HG03196 (cell line): ENCODE data around the gene ZNF274.
"Not testable (repeated sequence)": the region's sequence is repeated elsewhere in the genome, so short reads cannot be mapped to it uniquely, and the experiment has no call there.

Experiments used
- ATAC-seq: cut with Tn5 transposase; IDR thresholded peaks from one replicate; pipeline ENCODE4 v1.9.1; 2021; ENCODE audit not compliant: unreplicated experiment

The ZNF274 gene

DNA sequence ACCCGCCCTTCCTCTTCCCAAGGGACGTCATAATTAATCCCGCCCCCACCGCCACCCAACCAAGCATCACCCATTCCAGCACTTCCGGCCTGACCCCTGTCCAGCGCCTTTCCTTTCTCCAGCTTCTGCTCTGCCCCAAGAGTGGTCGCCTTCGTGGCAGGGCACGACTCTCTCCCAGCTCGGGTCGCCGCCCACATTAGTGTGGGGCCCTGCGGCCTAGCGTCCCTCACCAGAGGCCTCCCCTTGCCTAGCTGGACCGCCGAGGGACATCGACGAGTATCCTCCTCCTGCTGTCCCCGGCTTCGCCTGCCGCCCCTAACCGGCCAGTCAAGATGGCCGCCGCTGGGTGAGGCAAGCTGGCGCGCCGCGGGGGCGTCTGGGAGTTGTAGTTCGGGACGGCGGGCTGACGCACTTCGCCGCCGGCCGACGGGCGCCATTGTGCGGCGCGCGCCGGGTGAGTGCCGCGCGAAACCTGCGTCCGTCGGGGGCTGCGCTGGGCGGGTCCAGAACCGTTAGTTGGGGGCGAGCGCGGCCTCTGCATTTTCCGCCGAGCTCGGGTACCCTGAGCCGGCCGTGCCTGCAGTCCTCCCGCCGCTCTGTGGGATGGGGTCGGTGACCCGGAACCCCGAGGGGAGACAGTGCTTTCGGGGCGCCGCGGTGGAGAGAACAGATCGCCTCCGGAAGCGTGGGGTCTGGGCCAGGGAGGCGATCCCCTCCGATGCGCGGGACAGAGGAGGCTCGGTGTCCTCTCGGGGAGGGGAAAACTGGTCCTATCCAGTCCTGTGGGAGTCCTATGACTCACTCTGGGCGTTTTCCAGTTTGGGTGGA, at the start of gene ZNF274:
TSS of gene ZNF274 (plus strand) at position 73 of the 828 bp plus-strand sequence. CDS start 905 bp downstream, outside the sequence.
- peak; percentile 85 for ATAC-seq

DNA sequence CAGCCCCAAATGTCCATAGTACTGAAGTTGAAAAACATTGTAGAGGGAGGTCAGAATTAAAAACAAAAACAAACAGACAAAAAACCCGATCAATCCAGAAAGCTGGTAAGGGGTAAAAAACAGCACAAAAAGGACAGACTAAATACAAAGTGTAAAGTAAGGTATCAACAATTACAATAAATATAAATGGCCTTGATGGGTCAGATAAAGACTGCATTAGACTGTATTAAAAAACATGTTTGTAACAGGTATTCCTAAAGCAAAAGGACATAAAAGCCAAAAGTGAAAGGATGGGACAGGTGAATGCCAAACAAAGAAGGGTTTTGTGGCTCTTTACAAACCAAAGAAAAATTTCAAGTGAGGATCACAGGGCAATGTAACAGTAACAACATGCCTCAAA, 48.6 kb upstream of the ZNF274 start:
- no peak for ATAC-seq

DNA sequence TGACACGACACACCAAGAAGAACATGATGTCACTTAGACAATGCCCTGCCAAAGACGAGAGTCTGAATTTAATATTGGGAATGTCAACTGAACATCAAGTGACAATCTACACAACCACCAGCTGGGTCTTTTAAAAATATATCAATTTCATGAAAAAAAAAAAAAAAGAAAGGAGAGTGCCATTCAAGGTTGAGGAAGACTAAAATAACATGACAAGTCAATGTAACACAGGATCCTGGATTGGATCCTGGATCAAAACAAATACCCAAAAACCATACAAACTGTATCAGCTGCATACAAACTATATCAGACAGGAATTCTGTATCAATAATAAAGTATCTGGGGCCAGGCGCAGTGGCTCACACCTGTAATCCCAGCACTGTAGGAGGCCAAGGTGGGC, 37.0 kb upstream of the ZNF274 start:
- no peak for ATAC-seq

DNA sequence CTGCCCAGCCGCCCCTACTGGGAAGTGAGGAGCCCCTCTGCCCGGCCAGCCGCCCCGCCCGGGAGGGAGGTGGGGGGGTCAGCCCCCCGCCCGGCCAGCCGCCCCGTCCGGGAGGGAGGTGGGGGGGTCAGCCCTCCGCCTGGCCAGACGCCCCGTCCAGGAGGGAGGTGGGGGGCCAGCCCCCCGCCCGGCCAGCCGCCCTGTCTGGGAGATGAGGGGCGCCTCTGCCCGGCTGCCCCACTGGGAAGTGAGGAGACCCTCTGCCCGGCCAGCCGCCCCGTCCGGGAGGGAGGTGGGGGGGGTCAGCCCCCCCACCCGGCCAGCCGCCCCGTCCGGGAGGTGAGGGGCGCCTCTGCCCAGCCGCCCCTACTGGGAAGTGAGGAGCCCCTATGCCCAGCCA, 35.4 kb upstream of the ZNF274 start:
- ATAC-seq: not testable (repeated sequence)

DNA sequence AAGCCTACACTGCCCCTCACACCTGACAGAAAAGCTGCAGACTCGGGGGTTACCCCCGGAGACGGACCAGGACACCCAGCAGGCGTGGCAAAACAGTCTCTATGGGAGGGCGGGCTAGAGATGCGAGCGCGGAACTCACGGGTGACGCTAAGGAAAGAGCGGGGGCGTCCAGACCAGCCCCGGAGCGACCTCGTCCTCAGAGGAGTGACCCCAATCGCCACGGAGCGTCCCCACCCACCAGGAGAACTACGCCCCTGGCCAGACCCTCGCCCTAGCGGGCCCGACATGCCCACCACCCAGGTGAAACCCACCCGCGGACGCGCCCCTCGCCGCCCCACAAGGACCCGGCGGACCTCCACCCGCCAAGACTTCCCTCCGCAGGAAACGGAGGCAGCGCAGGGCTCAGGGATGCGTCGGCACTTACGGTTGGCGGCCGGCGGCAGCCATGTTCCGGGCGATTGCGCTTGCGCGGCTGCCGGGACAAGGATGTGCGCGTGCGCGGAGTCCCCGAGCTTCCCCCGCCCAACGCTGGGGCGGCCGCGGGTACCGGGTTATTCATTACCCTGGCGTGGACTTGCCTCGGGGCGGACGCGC, 32.4 kb upstream of the ZNF274 start, which contains the start of gene ZNF329:
TSS of gene ZNF329 (minus strand) at position 462 of the 594 bp plus-strand sequence. CDS start 21,286 bp downstream, outside the sequence.
- peak; percentile 65 for ATAC-seq

DNA sequence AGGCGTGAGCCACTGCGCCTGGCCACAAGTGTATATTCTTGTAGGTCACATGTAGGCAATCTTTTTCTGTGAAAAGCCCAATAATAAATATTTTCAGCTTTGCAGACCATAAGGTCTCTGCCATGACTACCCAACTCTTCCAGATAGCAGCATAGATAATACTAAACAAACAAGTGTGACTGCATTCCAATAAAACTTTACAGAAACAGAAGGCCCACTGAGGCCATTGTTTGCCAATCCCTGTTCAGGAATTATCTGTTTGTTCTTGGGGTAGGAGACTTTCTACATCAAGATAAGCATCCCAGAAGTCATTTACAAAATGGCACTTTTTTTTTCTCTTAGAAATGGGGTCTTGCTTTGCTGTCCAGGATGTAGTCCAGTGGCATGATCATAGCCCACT, 29.5 kb upstream of the ZNF274 start:
- no peak for ATAC-seq

GRCh38 chr19:58154287-58154678, 28.6 kb upstream of the ZNF274 start:
- ATAC-seq: no peak

DNA sequence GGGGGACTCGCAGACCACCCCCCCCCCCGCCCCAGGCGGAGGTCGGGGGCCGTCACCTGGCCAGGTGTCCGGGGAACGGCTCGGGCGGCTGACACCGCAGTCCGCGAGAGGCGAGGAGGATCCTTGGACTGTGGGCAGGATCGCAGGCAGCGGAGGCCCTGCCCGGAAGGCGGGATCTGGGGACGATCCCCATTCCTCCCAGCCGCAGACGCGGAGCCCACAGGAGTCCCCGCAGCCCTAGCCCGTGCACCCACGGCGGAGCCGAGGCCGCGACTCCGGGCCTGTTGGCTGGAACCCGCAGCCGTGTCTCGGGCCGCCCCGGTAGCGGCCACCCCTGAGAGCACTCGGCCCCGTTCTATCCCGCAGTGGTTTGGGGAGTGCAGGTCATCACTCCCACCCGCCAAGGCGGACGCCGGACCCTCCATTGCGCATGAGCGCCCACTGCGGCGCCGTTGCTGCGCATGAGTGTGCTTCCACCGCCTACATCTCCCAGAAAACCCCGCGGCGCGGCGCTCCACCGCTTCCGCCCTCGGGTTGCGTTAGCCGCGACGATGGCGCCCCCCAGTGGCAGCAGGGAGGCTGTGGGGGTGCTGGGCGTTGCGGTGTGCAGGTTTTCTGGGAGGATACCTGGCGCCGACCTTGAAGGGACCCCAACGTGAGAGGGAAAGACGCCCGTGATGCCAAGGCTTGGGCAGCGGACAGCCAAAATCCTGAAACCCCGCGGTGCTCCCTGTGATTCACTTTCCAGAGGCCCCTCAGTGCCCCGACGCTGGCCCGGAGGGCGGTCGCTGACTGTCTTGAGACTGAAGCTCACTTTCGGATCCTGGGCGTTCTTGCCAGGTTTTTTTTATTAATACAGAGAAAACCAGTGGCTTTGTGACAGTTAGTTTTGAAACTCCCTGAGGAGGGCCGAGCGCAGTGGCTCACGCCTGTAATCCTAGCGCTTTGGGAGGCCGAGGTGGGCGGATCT, 27.9 kb upstream of the ZNF274 start:
- peak; percentile 65 for ATAC-seq

DNA sequence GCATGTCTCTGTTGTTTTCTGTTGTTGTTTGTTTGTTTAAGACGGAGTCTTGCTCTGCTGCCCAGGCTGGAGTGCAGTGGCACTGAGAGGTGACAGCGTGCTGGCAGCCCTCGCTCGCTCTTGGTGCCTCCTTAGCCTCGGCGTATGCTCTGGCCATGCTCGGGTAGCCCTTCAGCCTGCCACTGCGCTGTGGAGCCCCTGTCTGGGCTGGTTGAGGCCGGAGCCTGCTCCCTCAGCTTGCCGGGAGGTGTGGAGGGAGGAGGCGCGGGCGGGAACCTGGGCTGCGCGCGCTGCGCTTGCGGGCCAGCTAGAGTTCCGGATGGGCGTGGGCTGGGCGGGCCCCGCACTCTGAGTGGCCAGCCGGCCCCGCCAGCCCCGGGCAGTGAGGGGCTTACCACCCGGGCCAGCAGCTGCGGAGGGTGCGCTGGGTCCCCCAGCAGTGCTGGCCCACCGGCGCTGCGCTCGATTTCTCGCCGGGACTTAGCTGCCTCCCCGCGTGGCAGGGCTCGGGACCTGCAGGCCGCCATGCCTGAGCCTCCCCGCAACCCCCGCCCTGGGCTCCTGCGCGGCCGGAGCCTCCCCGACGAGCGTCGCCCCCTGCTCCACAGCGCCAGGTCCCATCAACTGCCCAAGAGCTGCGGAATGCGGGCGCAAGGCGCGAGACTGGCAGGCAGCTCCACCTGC, 25.7 kb upstream of the ZNF274 start:
- ATAC-seq: no peak

- no peak for ATAC-seq
These were observed 16.6 kb upstream of the ZNF274 start for GRCh38 chr19:58166268-58166667.

- no peak for ATAC-seq
These were observed 16.1 kb upstream of the ZNF274 start for GRCh38 chr19:58166708-58167280.

GRCh38 chr19:58170860-58171259, 12.0 kb upstream of the ZNF274 start:
- ATAC-seq: no peak

DNA sequence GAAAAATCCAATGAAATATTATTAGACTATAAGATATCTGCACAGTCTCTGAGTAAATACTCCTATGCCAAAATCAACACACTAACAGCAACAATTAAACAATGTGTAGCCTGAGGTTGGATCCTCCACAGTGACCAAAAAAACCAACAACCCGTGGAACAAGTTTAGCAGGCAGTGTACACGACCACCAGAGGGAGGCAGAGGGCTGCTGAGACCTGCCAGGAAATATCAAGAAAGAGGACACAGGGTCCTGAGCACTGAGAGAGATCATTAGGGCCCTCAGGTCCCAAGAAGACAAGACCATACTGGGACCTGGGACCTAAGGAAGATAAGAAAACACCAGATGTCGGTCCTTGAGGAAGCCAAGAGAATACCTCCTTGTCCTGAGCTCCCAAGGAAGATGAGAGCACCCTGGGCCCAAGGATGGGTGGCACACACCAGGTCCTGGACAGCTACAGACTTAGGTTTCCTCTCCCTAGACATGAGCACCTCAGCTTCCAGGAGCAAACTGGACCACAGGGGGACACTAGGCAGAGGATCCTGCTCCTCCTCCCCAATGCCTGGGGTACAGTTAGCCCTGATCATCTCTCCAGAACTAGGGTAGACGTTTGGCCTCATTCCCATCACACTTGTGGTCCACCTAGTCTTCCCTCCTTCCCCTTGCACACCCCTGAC, 822 bp upstream of the ZNF274 start:
- no peak for ATAC-seq

GRCh38 chr19:58182577-58182988, 278 bp upstream of the ZNF274 start:
- ATAC-seq: peak; percentile 9

GRCh38 chr19:58183817-58184215, 955 bp downstream of the ZNF274 start:
- no peak for ATAC-seq

- no peak for ATAC-seq
These were observed 14.2 kb downstream of the ZNF274 start for GRCh38 chr19:58196901-58197616.

DNA sequence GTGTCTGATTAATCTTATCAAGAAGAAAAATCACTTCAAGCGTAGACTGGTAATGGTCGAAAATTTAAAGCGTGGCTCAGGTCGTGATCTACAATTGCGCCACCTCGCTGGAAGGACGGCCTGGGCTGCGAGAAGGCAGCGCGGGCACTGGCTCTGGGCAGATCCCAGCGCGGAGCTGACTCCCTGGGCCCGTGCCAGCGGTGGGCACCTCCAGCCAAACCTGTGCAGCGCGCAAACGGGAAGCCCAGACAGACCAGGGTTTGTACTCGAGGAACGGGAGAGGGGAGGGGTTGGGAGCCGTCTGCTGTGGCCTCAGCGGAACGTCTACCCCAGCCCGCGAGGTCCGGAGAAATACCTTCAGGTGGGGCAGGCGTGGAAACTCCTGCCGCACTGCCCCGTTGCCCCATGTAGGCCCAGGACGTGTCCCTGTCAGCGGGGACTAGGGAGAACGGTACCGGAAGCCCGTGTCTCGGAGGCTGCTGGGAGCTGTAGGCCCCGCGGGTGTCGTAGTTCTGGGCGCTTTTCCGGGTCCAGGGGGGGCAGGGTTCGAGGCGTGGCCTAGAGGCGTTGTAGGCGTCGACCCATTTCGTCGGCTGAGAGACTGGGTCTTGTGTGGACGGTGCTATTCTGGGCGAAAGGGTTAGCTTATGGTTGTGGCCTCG, 21.1 kb downstream of the ZNF274 start:
- no peak for ATAC-seq

DNA sequence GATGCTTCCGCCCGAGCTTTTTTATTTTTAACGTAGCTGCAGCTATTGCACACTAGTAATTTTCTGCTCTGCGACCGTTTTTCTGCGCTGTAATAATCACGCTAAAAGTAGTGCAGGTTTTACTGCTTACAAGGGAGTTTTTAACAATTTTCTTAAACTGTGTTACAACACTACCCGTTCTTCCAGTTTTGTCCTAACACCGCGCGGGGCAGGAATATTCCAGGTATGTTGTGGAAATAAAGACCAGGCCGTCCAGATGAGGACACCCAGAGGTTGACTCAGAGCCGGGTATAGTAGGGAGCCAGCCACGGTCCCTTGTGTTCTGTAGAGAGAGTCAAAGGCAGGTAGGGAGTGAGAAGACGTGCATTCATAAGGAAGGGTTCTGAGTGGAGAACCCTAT, 21.7 kb downstream of the ZNF274 start:
- no peak for ATAC-seq

DNA sequence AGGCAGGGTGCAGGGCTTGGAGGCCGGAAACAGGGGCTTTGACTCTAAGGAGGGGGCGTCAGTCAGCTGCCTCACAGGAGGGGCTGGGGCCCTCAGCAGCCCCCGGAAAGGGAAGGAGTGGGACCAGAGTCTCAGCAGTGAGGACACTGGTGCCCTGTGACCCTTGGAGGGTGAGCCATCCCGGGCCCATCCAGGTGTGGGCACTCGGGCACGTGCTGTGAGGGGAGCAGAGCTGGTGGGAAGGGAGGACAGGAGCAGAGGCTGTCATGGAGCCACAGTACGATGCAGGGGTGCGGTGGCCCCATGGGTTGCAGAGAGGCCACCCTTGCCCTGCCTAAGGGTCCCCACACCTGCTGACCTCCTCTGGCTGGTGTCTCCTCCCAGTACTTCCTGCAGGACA, 26.7 kb downstream of the ZNF274 start:
- no peak for ATAC-seq
